ENCODE measurements around the gene RAPGEF3.

GRCh38 chr12:47801170-47801903, 42.7 kb upstream of the RAPGEF3 start:
- TF ChIP-seq TAF1 (IDR thresholded peaks at IDR 0.05; ENCODE audit: borderline replicate concordance, low read depth, low read length) (no peak), POLR2AphosphoS5 (IDR thresholded peaks at IDR 0.05; ENCODE audit: low read depth, low read length) (no peak)
